ENCODE data around the gene DICER1. TPM values are rescaled to one million over a fixed set of nuclear protein-coding genes. Genes with fewer than 3 reads are reported as not detected.

DICER1 gene
- total RNA-seq, 1 experiment from 2014 or later, result 62.0 TPM

Small RNA genes lying within 50 kb of the gene (microRNA-seq; reads per million reads assigned to microRNA genes)
- 3.5 reads per million, percentile 4 among the genes with 10 or more reads in this experiment for gene MIR3173 (ENCODE audit: borderline number of aligned reads)

Other genes with a start within 250 kb of the DICER1 start
- gene CLMN, start 162.4 kb upstream of the DICER1 start, total RNA-seq (2021), result 10.4 to 12.2 TPM (median 10.8 TPM) in 3 replicates